ENCODE results near the gene GDPD5.

The GDPD5 gene

GRCh38 chr11:75557666-75558494 lies 32.1 kb upstream of the GDPD5 start:
- no peak for DNase-seq

- no peak for DNase-seq
These were observed 30.5 kb upstream of the GDPD5 start for GRCh38 chr11:75556275-75556674.

- DNase-seq: no peak
These were observed 29.5 kb upstream of the GDPD5 start for GRCh38 chr11:75555079-75555811.

- no peak for DNase-seq
These were observed 28.7 kb upstream of the GDPD5 start for GRCh38 chr11:75554258-75555022.

- no peak for DNase-seq
These were observed 28.1 kb upstream of the GDPD5 start for GRCh38 chr11:75553889-75554257.

GRCh38 chr11:75553182-75553581 lies 27.4 kb upstream of the GDPD5 start:
- DNase-seq: no peak

GRCh38 chr11:75549370-75549958 lies 23.7 kb upstream of the GDPD5 start:
- DNase-seq: no peak

- DNase-seq: no peak
These were observed 23.0 kb upstream of the GDPD5 start for GRCh38 chr11:75548595-75549272.

- DNase-seq: no peak
These were observed 21.9 kb upstream of the GDPD5 start for GRCh38 chr11:75547617-75548058.

- no peak for DNase-seq
These were observed 21.4 kb upstream of the GDPD5 start for GRCh38 chr11:75547177-75547576.

GRCh38 chr11:75543806-75544205 lies 18.1 kb upstream of the GDPD5 start:
- DNase-seq: no peak

GRCh38 chr11:75542088-75542438 lies 16.3 kb upstream of the GDPD5 start:
- DNase-seq: no peak

GRCh38 chr11:75541193-75542087 lies 15.7 kb upstream of the GDPD5 start:
- no peak for DNase-seq

- no peak for DNase-seq
These were observed 14.0 kb upstream of the GDPD5 start for GRCh38 chr11:75539459-75540334.

- DNase-seq: no peak
These were observed 12.6 kb upstream of the GDPD5 start for GRCh38 chr11:75538150-75538942.

GRCh38 chr11:75537740-75538139 lies 12.0 kb upstream of the GDPD5 start:
- no peak for DNase-seq

- DNase-seq: no peak
These were observed 11.3 kb upstream of the GDPD5 start for GRCh38 chr11:75536786-75537641.

- no peak for DNase-seq
These were observed 9.3 kb upstream of the GDPD5 start for GRCh38 chr11:75535071-75535470.
